SU-DHL-6 (cell line): ENCODE data around the gene PER3.

Experiments
- CTCF ChIP-seq: fragments of 200-600 bp; sonication (generic); IDR thresholded peaks from one replicate; pipeline ENCODE4 v1.5.1; 2017; ENCODE audit warnings: antibody characterized with exemption, mild to moderate bottlenecking, low read length, moderate library complexity; ENCODE audit not compliant: insufficient read depth, poor library complexity, severe bottlenecking
- EZH2phosphoT487 ChIP-seq: fragments of 200-600 bp; sonication (generic), shearing (Covaris generic); conservative IDR thresholded peaks from 2 replicates; pipeline ENCODE4 v1.6.1; 2018; ENCODE audit warnings: mild to moderate bottlenecking, antibody characterized with exemption, low read length, moderate library complexity, mixed read lengths

- peak; percentile 24 for TF ChIP-seq CTCF
- TF ChIP-seq EZH2phosphoT487: no peak
These were observed 24.3 kb downstream of the PER3 start for GRCh38 chr1:7808253-7808844.
